GM13976 (cell line): ENCODE data around the gene RAD51.

Experiments used
- DNase-seq: peaks from one replicate; pipeline ENCODE4 v3.0.0; 2012; ENCODE audit warnings: low spot score
- in situ Hi-C: fragments of 300-500 bp; cut with MboI; formaldehyde crosslinking; loops from one replicate; pipeline ENCODE4 v1.12.0; 2022; ENCODE audit warnings: low sequenced_read_pairs, mixed read lengths, inconsistent platforms; ENCODE audit not compliant: unreplicated experiment
- TF ChIP-seq, protein P1 (sequence below): IDR thresholded peaks from 2 replicates; pipeline ENCODE4 v1.5.1; 2012; ENCODE audit warnings: borderline replicate concordance, mild to moderate bottlenecking; ENCODE audit not compliant: insufficient read depth; ENCODE audit errors: extremely low read depth, missing control alignments, control extremely low read depth

The RAD51 gene

DNA sequence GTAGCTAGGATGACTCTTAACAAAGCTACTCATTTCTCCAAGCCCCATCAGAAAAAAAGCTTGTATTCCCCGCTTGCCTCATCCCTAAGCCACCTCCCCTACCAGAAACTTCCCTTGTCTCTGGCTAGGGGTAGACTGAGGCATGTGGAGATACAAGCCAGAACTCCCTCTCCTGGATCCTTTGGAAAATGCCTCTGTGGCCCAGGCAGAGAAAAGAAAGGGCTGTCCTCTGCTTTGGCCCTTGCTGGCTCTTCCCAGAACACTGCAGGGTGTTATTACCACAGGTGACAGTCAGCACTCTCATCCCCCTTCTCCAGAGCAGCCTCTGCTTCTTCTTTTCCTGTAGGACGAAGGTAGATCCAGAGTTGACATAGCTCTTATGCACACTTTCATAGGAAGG lies 44.9 kb downstream of the RAD51 start:
- TF ChIP-seq, protein P1, sequence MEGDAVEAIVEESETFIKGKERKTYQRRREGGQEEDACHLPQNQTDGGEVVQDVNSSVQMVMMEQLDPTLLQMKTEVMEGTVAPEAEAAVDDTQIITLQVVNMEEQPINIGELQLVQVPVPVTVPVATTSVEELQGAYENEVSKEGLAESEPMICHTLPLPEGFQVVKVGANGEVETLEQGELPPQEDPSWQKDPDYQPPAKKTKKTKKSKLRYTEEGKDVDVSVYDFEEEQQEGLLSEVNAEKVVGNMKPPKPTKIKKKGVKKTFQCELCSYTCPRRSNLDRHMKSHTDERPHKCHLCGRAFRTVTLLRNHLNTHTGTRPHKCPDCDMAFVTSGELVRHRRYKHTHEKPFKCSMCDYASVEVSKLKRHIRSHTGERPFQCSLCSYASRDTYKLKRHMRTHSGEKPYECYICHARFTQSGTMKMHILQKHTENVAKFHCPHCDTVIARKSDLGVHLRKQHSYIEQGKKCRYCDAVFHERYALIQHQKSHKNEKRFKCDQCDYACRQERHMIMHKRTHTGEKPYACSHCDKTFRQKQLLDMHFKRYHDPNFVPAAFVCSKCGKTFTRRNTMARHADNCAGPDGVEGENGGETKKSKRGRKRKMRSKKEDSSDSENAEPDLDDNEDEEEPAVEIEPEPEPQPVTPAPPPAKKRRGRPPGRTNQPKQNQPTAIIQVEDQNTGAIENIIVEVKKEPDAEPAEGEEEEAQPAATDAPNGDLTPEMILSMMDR, result no peak
- in situ Hi-C loops, result no loop called here
- no peak for DNase-seq

DNA sequence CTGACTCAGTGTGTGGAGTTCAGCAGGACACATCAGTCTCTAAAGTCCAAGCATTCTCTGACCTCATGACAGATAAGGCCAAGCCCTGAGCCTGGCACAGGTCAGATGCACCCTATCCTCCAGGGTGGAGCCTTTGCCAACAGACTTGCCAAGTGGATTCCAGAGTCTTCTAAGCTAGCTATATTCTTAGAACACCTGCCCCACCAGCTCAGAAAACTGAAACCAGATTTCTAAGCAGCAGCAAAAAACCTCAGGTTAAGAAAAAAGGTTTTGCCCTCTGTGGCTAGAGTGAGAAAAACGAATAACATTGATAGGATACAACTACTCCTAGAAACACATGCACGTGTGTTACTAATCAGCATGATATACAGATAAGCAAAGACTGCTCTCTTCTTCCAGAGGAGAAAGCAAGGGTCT lies 48.5 kb downstream of the RAD51 start:
- DNase-seq, result no peak
- in situ Hi-C loops, result no loop called here
- TF ChIP-seq, protein P1, result no peak

DNA sequence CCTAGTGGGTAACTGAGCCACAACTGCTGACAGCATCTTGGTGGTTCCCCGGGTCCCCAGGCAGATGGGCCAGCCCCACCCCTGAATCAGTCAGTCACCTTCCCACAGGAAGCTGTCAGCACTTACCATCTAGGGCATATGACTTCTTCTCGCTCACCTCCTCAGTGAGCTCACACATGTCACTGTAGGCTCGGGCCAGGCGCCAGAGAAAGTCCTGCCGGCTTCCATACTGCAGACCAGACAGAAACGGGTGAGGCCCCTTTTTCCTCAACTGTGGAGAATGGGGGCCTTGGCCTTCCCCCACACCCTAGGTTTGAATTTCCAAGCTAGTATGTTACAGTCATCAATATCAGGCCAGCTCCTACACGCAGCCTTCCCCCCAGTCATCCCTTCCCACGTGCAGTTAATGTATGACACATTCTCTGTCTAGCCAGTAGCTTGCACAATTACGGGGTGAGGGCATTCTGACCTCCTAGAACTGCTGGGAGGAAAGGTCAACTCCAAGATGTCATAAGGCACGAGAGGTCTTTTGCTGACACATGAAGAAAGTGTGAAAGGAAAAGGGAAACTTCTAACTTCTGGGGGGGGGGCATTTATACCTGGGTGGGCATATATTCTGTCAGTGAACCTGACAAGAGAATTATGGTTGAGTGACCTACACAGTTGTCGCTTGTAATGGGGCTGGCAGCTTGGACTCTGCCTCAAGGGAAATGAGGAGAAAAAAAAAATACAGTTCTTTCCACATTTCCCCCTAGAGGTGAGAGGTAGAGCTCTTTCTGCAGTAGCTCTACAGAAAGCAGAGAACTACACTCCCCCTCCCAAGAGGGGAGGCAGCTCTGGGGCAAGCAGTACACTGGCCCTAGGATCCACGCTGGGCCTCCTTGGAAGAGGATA lies 49.2 kb downstream of the RAD51 start:
- in situ Hi-C loops, result no loop called here

DNA sequence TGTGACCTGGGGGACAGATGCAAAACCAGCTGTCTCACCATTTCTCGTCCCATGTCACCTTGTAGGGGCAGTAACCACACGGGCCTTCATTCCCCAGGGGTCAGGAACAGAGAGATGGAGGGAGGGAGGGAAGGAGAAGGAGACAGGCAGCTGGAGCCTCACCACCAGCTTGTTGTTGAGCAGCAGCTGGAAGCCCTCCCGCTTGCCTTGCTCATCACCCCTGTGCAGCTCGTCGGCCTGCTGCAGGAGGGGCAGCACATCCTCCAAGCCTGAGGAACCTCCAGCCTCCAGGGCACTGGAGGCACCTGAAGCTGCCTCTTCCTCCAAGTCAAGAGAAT lies 49.8 kb downstream of the RAD51 start:
- no peak for DNase-seq
- TF ChIP-seq, protein P1, result no peak
- in situ Hi-C loops, result no loop called here

More for the DNA sequence above, 49.2 kb downstream of the RAD51 start:
- TF ChIP-seq, protein P1, result no peak
- DNase-seq, result no peak

DNA sequence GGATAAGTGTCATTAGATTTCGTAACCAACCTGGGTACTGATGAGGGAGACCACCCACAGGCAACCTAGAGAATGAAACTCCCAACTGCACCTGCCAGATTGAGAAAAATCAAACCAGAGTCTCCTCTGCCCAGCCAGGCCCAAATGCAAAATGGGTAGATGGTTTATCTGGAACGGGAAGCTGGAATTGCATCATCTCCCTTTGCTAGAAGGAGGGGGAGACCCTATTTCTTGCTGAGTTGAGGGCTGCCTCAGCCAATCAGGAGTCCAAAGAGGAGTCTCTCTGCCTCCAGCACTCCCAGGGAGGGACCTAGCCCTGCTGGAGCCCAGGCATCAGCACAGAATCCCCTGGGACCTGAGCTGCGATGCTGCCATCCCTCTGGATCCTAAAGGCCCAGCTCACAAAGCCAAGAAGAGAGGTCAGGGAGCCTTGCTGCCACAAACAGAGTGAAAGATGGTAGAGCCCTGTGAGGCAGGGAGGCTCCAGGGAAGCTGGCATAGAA lies 52.0 kb downstream of the RAD51 start:
- in situ Hi-C loops, result no loop called here
- DNase-seq, result no peak
- TF ChIP-seq, protein P1, result no peak

DNA sequence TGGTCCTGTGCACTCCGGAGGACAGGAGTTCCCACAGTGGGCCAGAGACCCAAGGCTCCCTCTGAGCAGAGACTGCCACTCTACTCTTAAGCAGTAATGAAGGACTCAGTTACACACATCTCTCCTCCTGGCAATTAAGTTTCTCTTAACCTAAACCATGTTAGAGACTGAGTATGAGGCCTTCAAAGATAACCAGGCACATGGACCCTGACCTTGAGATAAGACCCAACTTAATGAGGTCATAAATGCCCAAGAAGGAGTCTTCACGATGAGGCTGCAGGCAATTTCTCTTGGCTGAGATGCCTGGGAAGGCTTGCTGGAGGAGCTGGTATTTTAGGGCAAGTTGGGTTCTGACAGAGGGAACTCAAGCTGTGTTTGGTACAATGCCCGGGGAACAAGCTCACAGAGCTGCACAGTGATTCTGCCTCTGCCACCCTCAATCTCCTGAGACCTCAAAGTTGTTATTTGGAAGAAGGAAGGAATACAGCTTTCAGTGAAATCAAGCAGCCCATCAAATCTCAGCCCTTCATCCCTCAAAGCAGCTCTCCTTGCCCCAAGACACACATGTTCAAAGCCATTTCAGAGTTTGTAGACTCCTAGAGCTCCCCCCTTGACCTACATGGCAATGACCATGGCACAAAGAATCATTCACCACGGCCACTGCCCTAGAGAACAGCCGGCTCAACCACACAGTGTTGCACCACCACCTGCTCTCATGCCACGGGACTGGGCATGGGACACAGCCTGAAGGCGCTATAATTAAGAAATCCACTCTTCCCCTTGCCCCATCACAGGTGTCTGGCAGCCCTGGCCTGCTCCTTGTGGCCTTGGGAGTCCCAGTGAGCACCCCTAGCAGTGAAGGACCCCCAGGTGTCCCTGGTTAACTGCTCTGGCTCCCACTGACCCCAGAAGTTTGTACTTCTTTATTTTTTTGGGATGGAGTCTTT lies 53.0 kb downstream of the RAD51 start:
- TF ChIP-seq, protein P1, result no peak
- in situ Hi-C loops, result no loop called here
- DNase-seq, result no peak
